Right renal cortex interstitium (tissue), 3 donors: ENCODE results near the gene PRSS23. TPM values are rescaled to one million over a fixed set of nuclear protein-coding genes. Genes with fewer than 3 reads are reported as not detected.
"Not testable (repeated sequence)": the region's sequence is repeated elsewhere in the genome, so short reads cannot be mapped to it uniquely, and the experiment has no call there.

Source experiments
- DNase-seq, 3 donors: peaks; one replicate each; pipeline ENCODE4 v3.0.0-alpha.2; 2013; ENCODE audit warnings: low read depth in 3 of 3, low spot score in 2 of 3
- polyA plus RNA-seq, 3 donors: library from polyadenylated mRNA; unstranded; fragments of 120-200 nt; gene quantifications; one replicate each; pipeline ENCODE4 v1.2.1, GENCODE V29; 2013; ENCODE audit not compliant: insufficient read length in 3 of 3

The PRSS23 gene, protein sequence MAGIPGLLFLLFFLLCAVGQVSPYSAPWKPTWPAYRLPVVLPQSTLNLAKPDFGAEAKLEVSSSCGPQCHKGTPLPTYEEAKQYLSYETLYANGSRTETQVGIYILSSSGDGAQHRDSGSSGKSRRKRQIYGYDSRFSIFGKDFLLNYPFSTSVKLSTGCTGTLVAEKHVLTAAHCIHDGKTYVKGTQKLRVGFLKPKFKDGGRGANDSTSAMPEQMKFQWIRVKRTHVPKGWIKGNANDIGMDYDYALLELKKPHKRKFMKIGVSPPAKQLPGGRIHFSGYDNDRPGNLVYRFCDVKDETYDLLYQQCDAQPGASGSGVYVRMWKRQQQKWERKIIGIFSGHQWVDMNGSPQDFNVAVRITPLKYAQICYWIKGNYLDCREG
- 100 to 1,000 TPM in 2 of 3 donors, 10 to 100 TPM in 1; 82.6 to 110 (median 109) TPM for polyA plus RNA-seq

GRCh38 chr11:86800076-86800959 is at the start of gene PRSS23:
TSS of gene PRSS23 (plus strand) at chr11:86800542. CDS start at chr11:86807644, 7,102 bp downstream.
- no peak for DNase-seq

- DNase-seq = no peak
Observed at GRCh38 chr11:86753459-86753858, 46.9 kb upstream of the PRSS23 start.

GRCh38 chr11:86755146-86755545 is 45.2 kb upstream of the PRSS23 start:
- DNase-seq = no peak

GRCh38 chr11:86758171-86758570 is 42.2 kb upstream of the PRSS23 start:
- no peak for DNase-seq

- DNase-seq = no peak
Observed at GRCh38 chr11:86760577-86760976, 39.8 kb upstream of the PRSS23 start.

- no peak for DNase-seq
Observed at GRCh38 chr11:86761978-86762377, 38.4 kb upstream of the PRSS23 start.

GRCh38 chr11:86765203-86765602 is 35.1 kb upstream of the PRSS23 start:
- no peak for DNase-seq

DNA sequence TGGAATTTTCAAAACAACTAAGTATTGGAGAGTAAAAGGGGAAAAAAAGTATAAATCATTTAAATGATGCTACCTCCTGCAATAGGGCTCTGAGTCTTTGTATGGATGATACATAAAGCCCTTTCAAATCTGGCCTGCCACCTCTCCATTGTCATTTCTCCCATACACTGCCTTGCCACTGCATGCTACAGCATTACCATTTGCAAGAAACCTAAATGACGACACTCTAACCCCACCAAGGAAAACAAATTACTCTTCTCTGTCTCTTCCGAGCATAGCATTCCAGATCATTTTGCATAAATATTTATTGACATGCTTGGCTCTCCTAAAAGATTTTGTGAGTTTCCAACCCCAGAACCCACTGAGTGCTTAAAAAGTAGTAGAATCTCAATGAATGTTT is 34.5 kb upstream of the PRSS23 start:
- no peak for DNase-seq

DNA sequence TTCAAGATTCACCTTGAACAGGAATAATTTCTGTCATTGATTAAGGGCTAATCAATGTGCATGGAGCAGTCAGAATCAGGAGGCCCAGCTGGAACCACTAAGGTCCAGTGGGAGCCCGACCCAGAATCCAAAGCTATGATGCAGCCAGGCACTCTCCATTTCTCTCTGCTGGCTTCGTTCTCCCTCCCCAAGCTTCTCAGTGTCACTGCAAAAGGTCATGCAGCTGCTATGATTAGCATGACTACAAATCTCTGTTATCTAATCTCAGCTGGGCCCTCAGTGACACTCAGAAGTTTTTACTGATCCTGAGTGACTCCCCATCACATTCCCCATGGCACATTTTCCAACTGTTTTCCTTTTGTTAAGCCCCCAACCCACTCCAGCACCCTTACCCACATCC is 31.1 kb upstream of the PRSS23 start:
- no peak for DNase-seq

- DNase-seq = not testable (repeated sequence)
Observed at GRCh38 chr11:86770473-86771027, 29.8 kb upstream of the PRSS23 start.

DNA sequence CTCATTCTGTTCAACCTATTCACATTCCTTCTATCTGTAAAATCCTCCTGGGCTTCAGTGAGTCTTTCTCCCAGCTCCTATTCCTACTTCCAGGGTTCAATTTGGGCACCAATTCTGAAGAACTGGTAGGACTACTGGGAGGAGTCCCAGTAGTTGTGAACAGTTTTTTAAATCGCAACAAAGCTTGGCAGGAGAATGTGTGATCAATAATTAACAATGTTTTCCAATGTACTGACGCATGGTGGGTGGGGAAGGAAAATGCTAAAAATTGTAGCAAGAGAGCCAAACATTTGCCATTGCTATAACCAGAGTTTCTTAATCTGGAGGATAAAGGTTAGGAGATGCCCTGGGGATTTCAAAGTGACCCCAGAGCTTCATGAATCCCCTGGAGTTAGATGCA is 27.3 kb upstream of the PRSS23 start:
- no peak for DNase-seq

- DNase-seq = no peak
Observed at GRCh38 chr11:86773513-86774252, 26.7 kb upstream of the PRSS23 start.

DNA sequence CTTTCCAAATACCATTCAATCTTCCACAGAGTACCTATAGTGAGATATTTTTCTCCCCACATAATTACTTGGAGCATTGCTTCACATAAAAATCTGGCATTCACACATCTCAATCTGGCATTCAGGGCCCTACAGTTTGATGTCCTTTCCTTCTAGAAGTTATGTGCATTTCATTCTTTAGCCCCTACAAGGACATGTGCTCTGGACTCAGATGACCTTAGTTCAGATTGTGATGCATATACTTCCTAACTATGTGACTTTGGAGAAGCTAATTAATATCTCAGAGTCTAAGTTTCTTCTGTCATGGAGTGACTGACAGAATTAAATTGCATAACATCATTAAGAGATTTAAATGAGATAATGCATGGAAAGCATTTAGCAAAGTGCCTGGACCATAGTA is 25.9 kb upstream of the PRSS23 start:
- no peak for DNase-seq

DNA sequence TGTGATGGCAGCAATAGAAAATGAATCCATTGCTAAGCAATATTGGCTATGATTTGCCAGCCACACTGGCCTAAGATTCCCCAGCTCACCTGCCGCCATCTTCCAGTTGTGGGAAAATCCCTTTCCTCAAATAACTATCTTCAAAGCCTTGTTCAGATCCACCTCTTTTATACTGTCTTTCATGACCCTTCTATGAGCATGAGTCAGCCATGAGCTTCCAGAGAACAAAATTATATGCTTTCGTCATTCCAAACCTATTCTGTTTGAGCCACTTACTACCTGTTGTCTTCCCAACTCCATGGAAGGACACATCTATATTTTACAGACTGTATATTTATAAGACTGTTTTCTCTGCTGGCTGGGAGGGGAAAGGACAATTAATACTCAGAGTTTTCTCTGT is 25.0 kb upstream of the PRSS23 start:
- DNase-seq = no peak

DNA sequence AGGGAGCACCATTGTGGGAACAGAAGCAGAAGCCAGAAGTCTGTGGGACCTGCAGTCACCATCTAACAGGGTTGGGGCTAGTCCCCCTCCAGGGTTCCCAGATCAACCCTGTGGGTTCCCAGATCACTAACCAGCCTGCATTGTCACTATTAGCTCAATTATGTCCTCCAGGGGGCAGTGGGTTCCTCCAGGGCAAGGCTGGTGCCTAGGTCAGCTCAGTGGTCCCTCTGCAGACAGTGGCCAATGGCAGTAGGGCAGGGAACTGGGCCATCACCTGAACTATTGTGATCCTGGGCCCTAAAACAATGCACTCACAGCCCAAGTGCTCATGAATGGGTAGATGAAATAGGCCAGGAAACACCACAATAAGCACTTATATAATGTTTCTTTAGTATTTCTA is 18.8 kb upstream of the PRSS23 start:
- no peak for DNase-seq

DNA sequence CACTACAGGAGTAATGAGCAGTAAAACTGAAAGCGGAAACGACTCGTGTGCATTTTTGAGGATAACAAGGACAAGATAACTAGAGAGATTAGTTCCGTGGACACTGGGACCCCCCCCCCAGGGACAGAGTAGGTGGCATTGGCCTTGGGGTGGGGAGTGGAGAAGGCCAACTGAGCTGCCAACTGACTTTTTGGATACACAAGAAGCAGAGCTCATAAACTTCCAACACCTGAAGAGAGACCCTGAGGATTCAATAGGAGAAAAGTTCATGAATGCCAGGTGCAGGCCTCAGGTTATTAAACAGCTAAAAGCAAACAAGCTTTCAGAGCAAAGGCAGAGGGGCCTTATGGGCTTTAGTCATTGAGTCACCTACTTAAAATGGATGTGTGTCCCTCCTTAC is 17.6 kb upstream of the PRSS23 start:
- DNase-seq = no peak

DNA sequence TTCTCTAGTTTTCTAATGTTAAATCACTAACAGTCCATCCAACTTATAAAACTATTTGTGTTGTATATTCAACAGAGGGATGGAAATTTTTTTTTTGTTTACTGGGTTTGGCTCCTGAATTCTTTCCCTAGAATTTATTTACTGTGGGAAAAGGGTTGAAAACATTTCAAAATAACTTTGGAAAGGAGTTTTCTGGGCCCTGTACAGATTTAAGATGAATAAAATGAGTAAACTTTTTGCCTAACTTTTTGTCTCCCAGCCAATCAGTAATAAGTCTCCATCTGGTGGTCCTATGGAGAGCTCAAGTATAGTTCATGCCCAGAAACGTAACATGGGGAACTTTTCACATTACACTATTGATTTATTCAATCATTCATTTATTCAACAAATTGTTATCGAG is 16.7 kb upstream of the PRSS23 start:
- no peak for DNase-seq

- DNase-seq = no peak
Observed at GRCh38 chr11:86784241-86784681, 16.1 kb upstream of the PRSS23 start.

DNA sequence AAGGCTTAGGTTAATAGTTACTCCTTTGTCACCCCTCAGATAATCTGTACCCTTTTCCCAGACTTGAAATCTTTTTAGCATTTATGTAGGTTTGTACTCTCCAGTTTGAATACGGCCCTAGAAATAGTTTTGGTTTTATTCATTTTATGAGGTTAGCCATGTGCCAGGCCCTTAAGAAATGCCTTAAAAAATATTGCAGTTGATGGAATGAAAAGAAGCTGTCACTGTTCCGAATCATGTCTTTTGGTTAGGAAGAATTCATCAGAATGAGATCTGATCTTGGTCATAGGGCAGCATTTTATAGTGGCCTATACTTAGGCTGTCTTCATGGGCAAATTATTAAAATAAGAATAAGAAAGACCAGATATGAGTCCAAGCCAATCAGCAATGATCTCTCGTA is 14.8 kb upstream of the PRSS23 start:
- no peak for DNase-seq

- DNase-seq = no peak
Observed at GRCh38 chr11:86787018-86787536, 13.3 kb upstream of the PRSS23 start.
